Measurements from ENCODE around the gene DNAJC5.
"Not testable (repeated sequence)": the region's sequence is repeated elsewhere in the genome, so short reads cannot be mapped to it uniquely, and the experiment has no call there.

The DNAJC5 gene

DNA sequence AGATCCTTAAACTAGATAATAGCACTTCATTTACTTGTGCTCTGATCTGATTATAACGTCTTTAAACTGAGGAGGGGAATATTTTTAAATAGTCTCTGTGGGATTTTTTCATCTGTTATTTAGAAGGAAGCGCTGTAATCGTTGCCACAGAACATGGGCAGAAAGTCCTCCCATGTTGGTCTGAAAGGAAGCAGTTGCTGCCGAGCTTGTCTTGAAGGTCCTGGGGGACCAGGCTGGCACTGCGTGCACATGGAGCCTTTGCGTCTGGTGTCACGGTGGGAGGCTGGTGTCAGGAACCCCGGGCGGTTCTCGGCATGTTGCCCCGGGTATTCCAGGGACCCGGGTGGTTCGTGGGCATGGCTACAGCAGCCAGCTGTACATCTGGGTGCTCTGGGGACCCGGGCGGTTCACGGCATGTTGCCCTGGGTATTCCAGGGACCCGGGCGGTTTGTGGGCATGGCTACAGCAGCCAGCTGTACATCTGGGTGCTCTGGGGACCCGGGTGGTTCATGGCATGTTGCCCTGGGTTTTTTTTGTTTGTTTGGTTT lies 18.4 kb upstream of the DNAJC5 start:
- peaks cover 7% of the 10 kb centered on the region; the same call in 1 of the 2 replicates for H3K36me3 ChIP-seq (ENCODE audit: insufficient read depth)
- H3K27me3 ChIP-seq (ENCODE audit: insufficient read depth, low read depth) = no peaks in the 10 kb centered on the region
- no peak overlapping the region for H3K27ac ChIP-seq
- no peak overlapping the region for H3K9ac ChIP-seq
- H2AFZ ChIP-seq (ENCODE audit: low read depth) = no peak overlapping the region
- no peak overlapping the region for H3K4me2 ChIP-seq
- TF ChIP-seq, protein P1, sequence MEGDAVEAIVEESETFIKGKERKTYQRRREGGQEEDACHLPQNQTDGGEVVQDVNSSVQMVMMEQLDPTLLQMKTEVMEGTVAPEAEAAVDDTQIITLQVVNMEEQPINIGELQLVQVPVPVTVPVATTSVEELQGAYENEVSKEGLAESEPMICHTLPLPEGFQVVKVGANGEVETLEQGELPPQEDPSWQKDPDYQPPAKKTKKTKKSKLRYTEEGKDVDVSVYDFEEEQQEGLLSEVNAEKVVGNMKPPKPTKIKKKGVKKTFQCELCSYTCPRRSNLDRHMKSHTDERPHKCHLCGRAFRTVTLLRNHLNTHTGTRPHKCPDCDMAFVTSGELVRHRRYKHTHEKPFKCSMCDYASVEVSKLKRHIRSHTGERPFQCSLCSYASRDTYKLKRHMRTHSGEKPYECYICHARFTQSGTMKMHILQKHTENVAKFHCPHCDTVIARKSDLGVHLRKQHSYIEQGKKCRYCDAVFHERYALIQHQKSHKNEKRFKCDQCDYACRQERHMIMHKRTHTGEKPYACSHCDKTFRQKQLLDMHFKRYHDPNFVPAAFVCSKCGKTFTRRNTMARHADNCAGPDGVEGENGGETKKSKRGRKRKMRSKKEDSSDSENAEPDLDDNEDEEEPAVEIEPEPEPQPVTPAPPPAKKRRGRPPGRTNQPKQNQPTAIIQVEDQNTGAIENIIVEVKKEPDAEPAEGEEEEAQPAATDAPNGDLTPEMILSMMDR (conservative IDR thresholded peaks at IDR 0.05; ENCODE audit: low read depth, low read length) = no peak
- no peaks in the 10 kb centered on the region for H3K4me1 ChIP-seq (ENCODE audit: low read depth, poor library complexity, severe bottlenecking)
- no peak overlapping the region for H3K4me3 ChIP-seq (IDR thresholded peaks at IDR 0.05; ENCODE audit: insufficient read depth, low read depth, low read length)
- no peaks in the 10 kb centered on the region for H4K20me1 ChIP-seq (ENCODE audit: insufficient read depth)
- peaks cover 4% of the 10 kb centered on the region; the same call in 1 of the 2 replicates for H3K79me2 ChIP-seq (ENCODE audit: insufficient read depth, low read depth)

- no peak overlapping the region for H3K9ac ChIP-seq
- H3K27me3 ChIP-seq (ENCODE audit: insufficient read depth, low read depth) = no peaks in the 10 kb centered on the region
- H3K4me1 ChIP-seq (ENCODE audit: low read depth, poor library complexity, severe bottlenecking) = no peaks in the 10 kb centered on the region
- H3K4me2 ChIP-seq = no peak overlapping the region
- H3K4me3 ChIP-seq (IDR thresholded peaks at IDR 0.05; ENCODE audit: insufficient read depth, low read depth, low read length) = no peak overlapping the region
- TF ChIP-seq, protein P1 (conservative IDR thresholded peaks at IDR 0.05; ENCODE audit: low read depth, low read length) = no peak
- H3K27ac ChIP-seq = no peak overlapping the region
- no peaks in the 10 kb centered on the region for H4K20me1 ChIP-seq (ENCODE audit: insufficient read depth)
- H2AFZ ChIP-seq (ENCODE audit: low read depth) = no peak overlapping the region
- H3K79me2 ChIP-seq (ENCODE audit: insufficient read depth, low read depth) = peaks cover 1% of the 10 kb centered on the region; the same call in 1 of the 2 replicates
- peaks cover 7% of the 10 kb centered on the region; the same call in 1 of the 2 replicates for H3K36me3 ChIP-seq (ENCODE audit: insufficient read depth)
Observed at GRCh38 chr20:63877755-63878470, 17.0 kb upstream of the DNAJC5 start.

DNA sequence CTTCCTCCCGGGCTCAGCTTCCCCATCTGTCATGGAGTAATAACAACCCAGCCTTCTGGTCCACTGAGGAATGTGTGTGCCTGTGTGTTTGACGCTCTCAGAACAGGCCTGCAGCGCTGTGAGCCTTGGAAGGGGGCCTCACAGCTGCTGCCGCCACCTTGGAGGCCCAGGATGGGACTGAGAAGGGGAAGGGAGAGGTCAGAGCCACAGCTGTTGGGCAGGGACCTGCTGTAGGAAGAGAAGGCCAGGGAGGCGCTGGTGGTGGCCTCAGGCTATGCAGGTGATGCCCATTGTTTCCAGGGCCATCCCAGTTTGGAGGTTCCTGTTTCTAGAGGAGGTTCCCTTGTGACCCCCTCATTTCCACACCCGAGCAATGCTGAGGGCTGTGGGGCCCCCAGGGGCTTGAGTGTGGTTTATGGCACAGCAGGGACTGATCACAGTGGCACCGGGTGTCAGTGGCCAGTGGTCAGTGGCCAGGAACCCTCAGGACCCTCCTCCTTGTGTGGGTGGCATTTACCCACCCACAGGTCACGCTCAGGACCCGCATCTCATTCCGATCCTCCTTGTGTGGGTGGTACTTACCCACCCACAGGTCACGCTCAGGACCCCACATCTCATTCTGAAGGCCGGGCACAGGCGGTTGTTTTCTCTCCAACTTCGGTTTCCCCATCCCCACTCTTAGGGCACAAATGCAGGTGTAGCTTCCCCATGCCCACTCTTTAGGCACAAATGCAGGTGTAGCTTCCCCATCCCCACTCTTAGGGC lies 15.8 kb upstream of the DNAJC5 start:
- Histone ChIP-seq H3K4me1 (ENCODE audit: low read depth, poor library complexity, severe bottlenecking) (no peaks in the 10 kb centered on the region), H3K27me3 (ENCODE audit: insufficient read depth, low read depth) (no peaks in the 10 kb centered on the region), H3K9ac (no peak overlapping the region), H4K20me1 (ENCODE audit: insufficient read depth) (no peaks in the 10 kb centered on the region), H3K27ac (no peak overlapping the region), H3K36me3 (ENCODE audit: insufficient read depth) (no peaks in the 10 kb centered on the region; the same call in 1 of the 2 replicates), H3K79me2 (ENCODE audit: insufficient read depth, low read depth) (no peaks in the 10 kb centered on the region; the same call in 1 of the 2 replicates), H3K4me2 (no peak overlapping the region), H3K4me3 (IDR thresholded peaks at IDR 0.05; ENCODE audit: insufficient read depth, low read depth, low read length) (no peak overlapping the region), H2AFZ (ENCODE audit: low read depth) (no peak overlapping the region)
- TF ChIP-seq, protein P1 (conservative IDR thresholded peaks at IDR 0.05; ENCODE audit: low read depth, low read length) = no peak

GRCh38 chr20:63880901-63881300 lies 14.0 kb upstream of the DNAJC5 start:
- H3K9ac ChIP-seq; H3K36me3 ChIP-seq (ENCODE audit: insufficient read depth); H3K4me3 ChIP-seq (IDR thresholded peaks at IDR 0.05; ENCODE audit: insufficient read depth, low read depth, low read length); H3K4me2 ChIP-seq; H3K27ac ChIP-seq; H3K79me2 ChIP-seq (ENCODE audit: insufficient read depth, low read depth); H3K27me3 ChIP-seq (ENCODE audit: insufficient read depth, low read depth); H4K20me1 ChIP-seq (ENCODE audit: insufficient read depth); H2AFZ ChIP-seq (ENCODE audit: low read depth); H3K4me1 ChIP-seq (ENCODE audit: low read depth, poor library complexity, severe bottlenecking): not testable (repeated sequence)
